A549 (cell line): ENCODE results near the gene NUP205. TPM values are rescaled to one million over a fixed set of nuclear protein-coding genes. Genes with fewer than 3 reads are reported as not detected.

Source experiments
- ATAC-seq, 2 experiments: fragments of 200-7000 bp in 1 of 2; fragments of >200 bp in 1 of 2; cut with Nextera tagmentation in 1 of 2; cut with Tn5 transposase in 1 of 2; 3 replicates each; pipeline versions ENCODE4 v1.8.0 to v1.9.1; 2018 to 2020; ENCODE audit warnings: mild to moderate bottlenecking in 1 of 2, moderate library complexity in 1 of 2
- CTCF ChIA-PET: fragments of 300-600 bp; sonication (Branson Sonifier 250); formaldehyde crosslinking; extraction: SDS; loops from one replicate; lab custom pipeline; 2021; ENCODE audit warnings: antibody characterized with exemption, inconsistent platforms; lab: Yijun Ruan, JAX
- POLR2A ChIA-PET: fragments of 350-600 bp; formaldehyde crosslinking; extraction: SDS; loops from one replicate; lab custom pipeline; 2021; ENCODE audit warnings: antibody characterized with exemption, inconsistent platforms; lab: Yijun Ruan, JAX
- DNase-seq, 2 experiments: peaks; one replicate each; pipeline versions ENCODE4 v3.0.0 to v3.0.0-alpha.2; 2011 to 2016; ENCODE audit warnings: low read depth in 1 of 2, low spot score in 1 of 2
- FAIRE-seq: peaks from 2 replicates; lab custom pipeline; 2011; peaks lifted over from hg19 to GRCh38; lab: Jason Lieb, UNC
- H3K27ac ChIP-seq, 2 experiments: fragments of >200 bp; sonication (Bioruptor Twin); formaldehyde crosslinking; 3 replicates each; pipeline ENCODE4 v1.5.1; 2016 to 2017
- H3K4me1 ChIP-seq: fragments of >200 bp; sonication (Bioruptor Twin); formaldehyde crosslinking; 3 replicates; pipeline ENCODE4 v1.6.1; 2016
- H3K4me2 ChIP-seq: fragments of >200 bp; sonication (Bioruptor Twin); formaldehyde crosslinking; 3 replicates; pipeline ENCODE4 v1.6.1; 2016
- H3K4me3 ChIP-seq: fragments of >200 bp; sonication (Bioruptor Twin); formaldehyde crosslinking; 3 replicates; pipeline ENCODE4 v1.5.1; 2016
- H3K9me3 ChIP-seq: fragments of >200 bp; sonication (Bioruptor Twin); formaldehyde crosslinking; 3 replicates; pipeline ENCODE4 v1.6.1; 2016
- CTCF ChIP-seq: fragments of >200 bp; sonication (Bioruptor Twin); formaldehyde crosslinking; IDR thresholded peaks from 3 replicates; pipeline ENCODE4 v1.5.1; 2016
- FOXS1 ChIP-seq: fragments of 250-450 bp; sonication (Bioruptor Pico); IDR thresholded peaks from 2 replicates; pipeline ENCODE4 v1.5.0; 2020; ENCODE audit warnings: mild to moderate bottlenecking, moderate library complexity
- HMGXB4 ChIP-seq: fragments of 250-450 bp; sonication (Bioruptor Pico); IDR thresholded peaks from 2 replicates; pipeline ENCODE4 v1.5.0; 2021; ENCODE audit warnings: mild to moderate bottlenecking, moderate library complexity, borderline replicate concordance
- MAX ChIP-seq: IDR thresholded peaks from 2 replicates; pipeline ENCODE4 v1.6.1; 2012
- NPAS2 ChIP-seq: fragments of 250-450 bp; sonication (Bioruptor Pico); IDR thresholded peaks from 2 replicates; pipeline ENCODE4 v1.8.0; 2022; ENCODE audit warnings: mild to moderate bottlenecking, moderate library complexity, borderline replicate concordance
- PBX3 ChIP-seq: IDR thresholded peaks from 2 replicates; pipeline ENCODE4 v1.6.1; 2012
- POLR2AphosphoS2 ChIP-seq: conservative IDR thresholded peaks from 2 replicates; pipeline ENCODE4 v1.6.1; 2012; ENCODE audit warnings: low read length, improper control_type of control experiment, inconsistent platforms
- RAD21 ChIP-seq, 2 experiments: fragments of >200 bp in 1 of 2; sonication (Bioruptor Twin) in 1 of 2; formaldehyde crosslinking in 1 of 2; IDR thresholded peaks in 1 of 2; conservative IDR thresholded peaks in 1 of 2; 2 replicates in 1 of 2; 3 replicates in 1 of 2; pipeline ENCODE4 v1.6.1; 2012 to 2018; ENCODE audit warnings: inconsistent platforms in 1 of 2
- RCOR1 ChIP-seq: fragments of 150-350 bp; IDR thresholded peaks from 2 replicates; pipeline ENCODE4 v1.6.1; 2014; ENCODE audit warnings: antibody characterized with exemption, low read length, low read depth
- REST ChIP-seq: fragments of 200-600 bp; sonication (generic); IDR thresholded peaks from 2 replicates; pipeline ENCODE4 v1.6.1; 2016; ENCODE audit warnings: antibody characterized with exemption, mild to moderate bottlenecking, moderate library complexity
- RFX5 ChIP-seq: fragments of 450-650 bp; IDR thresholded peaks from 2 replicates; pipeline ENCODE4 v1.7.1; 2014; ENCODE audit warnings: antibody characterized with exemption, mild to moderate bottlenecking, moderate library complexity
- RNF2 ChIP-seq: fragments of 200-600 bp; sonication (generic); IDR thresholded peaks from 2 replicates; pipeline ENCODE4 v1.6.1; 2016; ENCODE audit warnings: low read depth, mild to moderate bottlenecking, antibody characterized with exemption, moderate library complexity, borderline replicate concordance
- SMC3 ChIP-seq: fragments of >200 bp; sonication (Bioruptor Twin); formaldehyde crosslinking; IDR thresholded peaks from 3 replicates; pipeline ENCODE4 v1.6.1; 2018; ENCODE audit warnings: inconsistent platforms
- TFCP2L1 ChIP-seq: fragments of 250-450 bp; sonication (Bioruptor Pico); IDR thresholded peaks from 2 replicates; pipeline ENCODE4 v1.5.0; 2021; ENCODE audit warnings: mild to moderate bottlenecking
- ZFP36 ChIP-seq: fragments of 450-650 bp; IDR thresholded peaks from 2 replicates; pipeline ENCODE4 v1.6.1; 2014; ENCODE audit warnings: borderline replicate concordance; ENCODE audit not compliant: partially characterized antibody
- WGBS: methylation state at CpG from one replicate; pipeline ENCODE4 v1.1.6; 2017; ENCODE audit errors: missing lambda C conversion rate; 5-methylcytosine and 5-hydroxymethylcytosine counted together
- polyA plus RNA-seq, 4 experiments: library from polyadenylated mRNA; depleted of rRNA in 3 of 4; stranded (reverse); fragments of >200 nt; fragmentation: RNase III in 1 of 4; extraction: RNeasy Plus Mini Kit Qiagen cat#74134 plus additional on column Dnase treatment in 1 of 4; gene quantifications; 2 replicates in 3 of 4; 3 replicates in 1 of 4; pipeline ENCODE4 v1.2.3, GENCODE V29; 2011 to 2017

The NUP205 gene
- polyA plus RNA-seq, 2 of the 4 experiments (the other 2 are of a cell fraction) = 55.0 to 119 TPM

- POLR2A ChIA-PET = interaction anchor here (1.4 to 2.3 kb wide), 2 partner anchors 9 to 10 kb away, joined by 4 to 17 read pairs; partner anchors contain the start of gene STMP1
- 67% methylated on average over 3 of the region's 3 CpGs for WGBS
- H3K27ac ChIP-seq = no peak overlapping the region
Observed at GRCh38 chr7:135672560-135673359, 115.0 kb downstream of the NUP205 start.

GRCh38 chr7:135673360-135673706 lies 115.6 kb downstream of the NUP205 start:
- no peak for DNase-seq
- POLR2A ChIA-PET = interaction anchor here (1.4 to 2.3 kb wide), 2 partner anchors 9 to 10 kb away, joined by 4 to 17 read pairs; partner anchors contain the start of gene STMP1
- CTCF ChIA-PET = interaction anchor here (0.6 to 6.1 kb wide), 26 partner anchors 8 to 1919 kb away, joined by 3 to 32 read pairs (median 4); partner anchors contain the start of gene STMP1
- Histone ChIP-seq H3K4me3 (no peak overlapping the region), H3K4me1 (peaks cover 3% of the 10 kb centered on the region; the same call in 2 of the 3 replicates), H3K4me2 (no peak overlapping the region)
- no peak for TF ChIP-seq PBX3
- TF ChIP-seq RNF2 = no peak
- TF ChIP-seq, all 56 proteins: peak for 0
- FAIRE-seq (no peak), ATAC-seq (no peak)
- no peak overlapping the region for H3K27ac ChIP-seq
- WGBS = 71% methylated on average over 6 of the region's 6 CpGs
- H3K9me3 ChIP-seq = no peaks in the 10 kb centered on the region

More at GRCh38 chr7:135672560-135673359, 115.0 kb downstream of the NUP205 start:
- ATAC-seq = peak; percentile 85 to 96
- no peaks in the 10 kb centered on the region for H3K9me3 ChIP-seq
- TF ChIP-seq CTCF (peak; percentile 74), RCOR1 (no peak), RAD21 (conservative IDR thresholded peaks at IDR 0.05 in 1 of 2, IDR thresholded peaks at IDR 0.05 in 1 of 2) (peak; percentile 63 to 69), SMC3 (peak; percentile 65), POLR2AphosphoS2 (no peak)
- TF ChIP-seq, all 56 proteins: peak for 3
- DNase-seq (peak; percentile 61 to 68), FAIRE-seq (no peak)
- no peak overlapping the region for H3K4me2 ChIP-seq
- CTCF ChIA-PET = interaction anchor here (0.6 to 6.1 kb wide), 31 partner anchors 8 to 1919 kb away, joined by 3 to 32 read pairs (median 4); partner anchors contain the start of gene STMP1
- H3K4me1 ChIP-seq = peaks cover 3% of the 10 kb centered on the region; the same call in 2 of the 3 replicates
- no peak overlapping the region for H3K4me3 ChIP-seq

- DNase-seq (no peak), FAIRE-seq (no peak), ATAC-seq (no peak)
- 87% methylated on average over 4 of the region's 4 CpGs for WGBS
- Histone ChIP-seq H3K9me3 (no peaks in the 10 kb centered on the region), H3K4me2 (no peak overlapping the region), H3K27ac (no peak overlapping the region), H3K4me1 (no peaks in the 10 kb centered on the region), H3K4me3 (no peak overlapping the region)
- ChIA-PET CTCF (interaction anchor here (2.7 kb wide), 1 partner anchor 17 kb away, joined by 8 read pairs; the partner anchor contains the start of gene STMP1), POLR2A (no interaction called here)
- TF ChIP-seq REST (no peak), TFCP2L1 (CRISPR knock-in tag) (no peak), RFX5 (no peak), NPAS2 (CRISPR knock-in tag) (no peak), FOXS1 (CRISPR knock-in tag) (no peak), ZFP36 (no peak), MAX (no peak), CTCF (no peak), HMGXB4 (CRISPR knock-in tag) (no peak)
Observed at GRCh38 chr7:135678612-135679575, 121.2 kb downstream of the NUP205 start.
